COLO668 (cell line): ENCODE results near the gene NRIP3.
A peak's percentile ranks its signal among the peaks of the same experiment; 100 is the strongest.
"Not testable (repeated sequence)": the region's sequence is repeated elsewhere in the genome, so short reads cannot be mapped to it uniquely, and the experiment has no call there.

Source experiments
- DNase-seq: peaks from one replicate; lab custom pipeline; 2025; ENCODE audit not compliant: unreplicated experiment; lab: John Stamatoyannopoulos, UW

Gene NRIP3

DNA sequence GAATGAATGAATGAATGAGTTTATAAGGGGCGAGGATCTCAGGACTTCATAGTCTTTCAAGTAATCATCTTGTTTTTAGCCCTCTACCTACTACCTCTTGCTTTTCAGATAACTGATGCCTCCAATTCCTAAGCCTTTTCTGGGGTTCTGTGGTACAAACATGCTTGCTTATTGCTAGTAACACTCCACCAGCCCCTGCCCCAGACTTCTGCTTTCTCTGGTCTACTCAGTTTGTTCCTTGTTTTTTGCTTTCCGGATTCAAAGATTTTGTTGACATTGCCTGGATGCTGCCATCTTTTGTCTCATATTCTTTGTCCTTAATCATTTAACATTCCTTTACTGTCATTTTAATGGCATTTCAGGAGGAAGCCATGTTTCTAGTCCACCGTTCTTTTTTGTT, 30.7 kb downstream of the NRIP3 start:
- no peak for DNase-seq

DNA sequence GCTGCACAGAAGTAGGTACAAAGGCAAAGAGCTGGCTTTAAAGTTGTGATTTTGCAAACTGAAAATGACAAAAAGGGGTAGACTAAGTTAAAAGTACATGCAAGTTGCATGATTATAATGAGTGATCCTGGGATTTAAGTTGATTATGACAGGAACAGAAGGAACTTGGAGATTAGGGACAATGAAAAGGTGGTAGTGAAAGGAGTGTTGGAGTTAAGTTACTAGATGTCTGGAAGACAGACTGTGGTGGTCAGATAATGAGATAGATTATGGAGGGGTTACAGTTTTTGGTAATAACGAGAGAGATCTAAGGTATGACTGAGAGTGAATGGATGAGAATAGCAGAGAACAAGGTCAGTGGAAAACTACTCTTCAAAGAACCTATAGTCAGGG, 31.9 kb downstream of the NRIP3 start:
- DNase-seq, result no peak

DNA sequence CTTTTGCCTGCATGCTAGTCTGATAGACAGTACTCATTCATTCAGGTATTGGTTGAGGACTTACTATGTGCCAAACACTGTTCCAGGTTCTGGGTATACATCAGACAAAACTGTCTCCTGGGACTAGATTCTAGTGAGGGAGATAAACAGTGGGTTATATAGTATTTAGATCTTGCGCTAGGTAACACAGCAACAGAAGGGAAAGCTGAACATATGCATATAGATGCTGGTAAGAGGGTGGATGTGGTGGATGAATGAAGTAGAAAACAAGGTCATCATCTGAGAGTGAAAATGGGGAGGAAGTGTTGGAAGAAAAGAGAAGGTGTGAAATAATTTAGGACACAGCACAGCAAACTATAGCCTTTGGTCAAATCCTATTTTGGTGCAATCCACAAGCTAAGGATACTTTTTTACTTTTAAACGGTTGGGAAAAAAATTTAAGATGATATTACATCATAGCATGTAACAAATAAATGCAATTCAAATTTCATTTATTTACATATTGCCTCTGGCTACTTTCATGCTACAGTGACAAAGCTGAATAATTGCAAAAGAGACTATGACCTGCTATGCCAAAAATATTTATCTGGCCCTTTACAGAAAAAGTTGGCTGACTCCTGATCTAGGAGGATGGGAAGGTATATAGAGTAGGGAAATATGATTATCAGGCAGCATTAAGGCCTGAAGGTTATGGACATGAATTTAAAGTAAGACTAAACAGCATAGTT, 32.4 kb downstream of the NRIP3 start:
- DNase-seq, result no peak

DNA sequence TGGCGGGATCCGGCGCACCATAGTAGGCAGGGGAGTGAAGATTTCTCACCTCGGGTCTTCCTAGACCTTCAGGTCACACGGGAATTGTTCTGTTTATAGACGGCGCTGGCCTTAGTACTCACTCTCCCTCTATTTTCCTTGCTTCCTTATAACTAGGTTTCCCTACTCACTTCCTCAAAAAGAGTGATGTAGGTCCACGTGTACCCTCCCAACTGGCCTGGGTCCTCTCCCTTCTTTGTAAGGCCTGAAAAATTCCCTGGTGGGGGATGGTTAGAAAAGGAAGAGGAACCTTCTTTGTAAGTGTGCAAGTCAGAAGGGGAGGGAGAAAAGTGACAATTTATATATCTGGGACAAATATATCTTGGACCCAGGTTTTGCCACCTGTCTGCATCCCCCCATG, 36.6 kb downstream of the NRIP3 start:
- no peak for DNase-seq

DNA sequence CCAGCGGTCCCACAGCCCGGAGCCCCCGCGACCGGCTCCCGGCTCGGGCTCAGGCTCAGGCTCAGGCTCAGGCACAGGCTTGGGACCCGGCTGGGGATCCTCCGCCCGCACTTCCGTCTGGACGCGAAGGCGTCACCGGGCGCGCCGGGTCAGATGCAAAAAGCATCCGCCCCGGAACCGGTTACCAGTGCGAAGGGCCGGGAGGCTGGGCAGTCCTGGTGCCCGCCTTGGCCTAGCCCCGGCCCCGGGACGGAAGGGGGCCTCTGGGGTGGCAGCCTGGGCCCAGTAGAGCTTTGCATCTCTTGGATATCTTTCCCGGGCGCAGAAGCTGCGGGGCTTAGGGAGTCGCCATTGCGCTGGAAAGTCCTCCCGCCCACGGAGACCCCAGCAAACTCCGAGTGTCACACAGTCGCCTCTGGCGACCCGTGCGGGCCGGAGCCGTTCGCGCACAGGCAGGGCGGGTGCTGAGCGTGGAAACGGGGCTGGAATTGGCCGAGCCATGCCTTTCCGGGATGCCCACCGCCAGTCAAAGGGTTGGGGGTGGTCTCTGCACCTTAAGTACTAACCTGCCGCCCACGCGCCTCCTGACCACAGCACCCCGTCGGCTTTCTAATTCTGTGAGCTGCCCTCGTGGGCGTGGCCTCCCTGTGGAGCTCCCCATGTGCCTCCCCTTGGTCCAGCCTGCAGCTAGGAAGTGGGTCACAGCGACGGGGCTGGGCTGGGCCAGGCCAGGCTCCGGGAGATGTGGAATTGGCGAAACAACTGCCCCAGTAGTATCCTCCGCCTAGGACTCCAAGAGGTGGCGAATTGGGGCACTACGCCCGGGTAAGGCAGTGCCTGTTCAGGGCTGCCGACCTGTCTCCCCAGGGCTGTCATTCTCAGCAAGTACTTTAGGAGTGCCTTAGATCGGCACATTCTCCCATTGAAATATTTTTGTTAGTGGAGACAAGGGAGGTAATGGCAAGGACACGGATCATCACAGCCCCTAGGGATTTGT, 39.2 kb downstream of the NRIP3 start, which contains the start of gene TMEM9B:
TMEM9B (minus strand) TSS at position 119 of the 997 bp plus-strand sequence. CDS start 129 bp downstream, outside the sequence.
- DNase-seq, result peak; percentile 95

DNA sequence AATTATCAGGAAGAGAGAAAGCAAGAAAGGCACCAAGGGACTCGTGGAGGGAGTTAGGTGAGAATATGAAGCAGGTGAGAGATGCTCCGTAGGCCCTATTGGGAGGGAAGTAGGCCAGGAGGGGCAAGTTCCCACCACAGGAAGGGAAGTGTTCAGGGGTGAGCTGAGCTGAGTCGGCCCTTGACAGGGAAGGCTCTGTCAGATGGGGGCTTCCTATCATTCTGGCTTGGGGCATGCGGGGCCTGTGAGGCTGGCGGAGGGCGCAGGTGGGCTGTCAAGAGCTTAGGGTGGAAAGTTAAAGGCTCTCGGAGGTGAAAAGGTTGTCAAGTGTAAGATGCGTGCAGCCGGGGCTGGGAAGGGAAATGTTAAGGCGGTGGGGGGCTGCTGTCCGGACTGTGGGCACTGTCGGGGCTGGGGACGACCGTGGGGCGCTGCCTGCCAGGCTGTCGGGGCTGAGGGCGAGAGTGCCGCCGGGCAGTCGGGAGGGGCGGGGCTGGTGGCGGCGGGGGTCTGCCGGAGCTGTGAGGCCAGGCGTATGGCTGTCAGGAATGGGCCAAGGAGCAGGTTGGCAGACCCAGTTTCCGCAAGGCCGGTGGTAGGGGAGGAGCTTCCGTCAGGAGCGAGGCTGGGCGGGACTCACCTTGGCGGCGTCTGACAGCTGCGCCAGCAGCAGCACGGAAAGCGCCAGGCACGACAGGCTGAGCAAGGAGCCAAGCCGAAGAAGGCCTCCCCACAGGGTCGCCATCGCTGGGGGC, 40.1 kb downstream of the NRIP3 start:
- peak; percentile 88 for DNase-seq

DNA sequence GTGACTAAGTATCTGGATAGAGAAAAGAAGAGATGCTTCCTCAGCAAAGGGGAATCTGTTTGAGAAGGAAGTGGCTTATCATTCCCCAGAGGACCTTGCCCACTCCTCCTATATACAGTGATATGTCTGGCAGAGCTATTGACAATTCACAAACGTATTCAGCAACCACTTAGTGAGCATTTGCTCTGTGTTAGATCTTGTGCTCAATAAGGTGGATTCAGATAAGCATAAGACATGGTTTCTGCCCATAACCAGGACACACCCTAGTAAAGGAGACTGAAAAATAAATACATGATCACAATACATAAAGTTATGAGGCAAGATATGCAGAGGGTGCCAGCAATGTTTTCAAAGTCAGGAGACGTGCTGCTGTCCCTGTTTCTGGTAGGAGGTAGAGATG, 41.0 kb downstream of the NRIP3 start:
- DNase-seq, result no peak

DNA sequence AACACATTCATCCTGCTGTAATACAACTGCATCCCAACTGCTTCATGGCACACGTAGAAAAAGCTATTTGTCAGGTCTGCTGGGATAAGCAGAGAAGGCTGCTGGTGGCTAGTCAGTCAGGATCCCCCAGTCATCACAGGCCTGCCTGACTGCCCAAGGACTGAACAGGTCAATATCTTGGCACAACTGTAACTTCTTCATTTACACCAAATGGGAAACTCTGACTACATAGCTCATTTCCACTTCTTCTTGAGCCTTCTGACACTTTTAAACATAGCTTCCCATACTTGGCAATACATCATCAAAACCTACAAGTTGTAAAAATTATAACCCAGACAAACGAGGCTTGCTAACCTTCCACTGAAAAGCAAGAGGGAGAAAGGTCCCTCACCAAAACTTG, 42.4 kb downstream of the NRIP3 start:
- DNase-seq, result no peak

DNA sequence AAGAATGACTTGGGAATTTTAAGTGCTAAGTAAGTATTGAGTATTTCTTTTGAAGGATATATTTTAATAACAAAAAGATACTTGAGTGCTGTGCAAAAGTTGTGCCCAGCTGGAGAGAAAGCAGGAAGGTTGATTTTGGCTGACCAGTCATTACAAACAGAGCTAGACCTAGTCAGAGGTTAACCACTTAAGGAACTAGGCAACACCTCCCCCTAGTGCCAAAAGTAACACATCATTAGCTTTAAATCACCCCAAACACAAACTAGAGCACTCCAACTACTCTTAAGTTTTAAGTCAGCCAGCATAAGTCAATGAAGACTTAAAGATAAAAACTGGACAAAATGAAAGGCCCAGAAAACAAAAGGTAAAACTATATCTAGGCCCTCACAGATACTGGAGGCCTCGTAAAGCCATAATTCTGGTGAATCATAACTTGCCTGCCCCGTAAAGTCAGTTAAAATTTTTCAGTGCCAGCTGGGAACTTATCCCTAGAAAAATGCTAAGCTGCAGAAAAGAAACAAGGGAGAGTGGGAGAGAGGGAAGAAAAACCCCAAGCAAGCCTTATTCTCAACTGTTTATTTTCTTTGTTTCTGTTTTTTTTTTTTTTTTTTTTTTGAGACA, 44.1 kb downstream of the NRIP3 start:
- peak; percentile 19 for DNase-seq

DNA sequence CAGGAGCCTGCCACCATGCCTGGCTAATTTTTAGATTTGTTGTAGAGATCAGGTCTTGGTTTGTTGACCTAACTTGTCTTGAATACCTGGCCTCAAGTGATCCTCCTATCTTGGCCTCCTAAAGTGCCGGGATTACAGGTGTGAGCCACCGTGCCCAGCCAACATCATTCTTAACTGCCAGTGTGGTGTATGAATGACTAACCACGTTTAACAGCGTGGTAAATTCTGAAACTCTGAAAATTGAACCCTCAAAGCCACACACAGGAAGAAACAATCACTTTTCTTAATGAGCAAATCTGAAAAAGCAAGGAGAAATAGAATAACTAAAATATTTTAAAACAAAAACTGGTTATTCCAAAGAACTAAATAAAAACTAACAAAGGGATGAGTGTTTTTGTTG, 46.9 kb downstream of the NRIP3 start:
- DNase-seq, result no peak

DNA sequence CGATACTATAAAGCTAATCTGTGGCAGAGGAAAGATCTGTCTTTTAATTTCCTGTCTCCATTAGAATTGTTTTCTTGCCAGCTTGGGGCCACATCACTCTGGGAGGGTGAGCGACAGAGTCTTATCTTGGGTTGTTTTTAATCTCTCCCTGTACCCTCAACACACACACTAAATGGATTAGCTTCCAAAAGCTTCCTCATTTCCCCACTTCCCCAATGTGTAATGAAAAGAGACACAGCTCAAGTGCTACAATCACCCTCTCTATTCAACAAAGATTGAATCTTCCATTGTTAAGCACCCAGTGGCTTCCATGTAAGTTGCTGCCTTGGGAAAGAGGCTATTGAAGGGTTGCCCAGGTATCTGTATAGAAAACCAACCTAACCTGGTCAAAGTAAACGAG, 54.9 kb downstream of the NRIP3 start:
- no peak for DNase-seq

DNA sequence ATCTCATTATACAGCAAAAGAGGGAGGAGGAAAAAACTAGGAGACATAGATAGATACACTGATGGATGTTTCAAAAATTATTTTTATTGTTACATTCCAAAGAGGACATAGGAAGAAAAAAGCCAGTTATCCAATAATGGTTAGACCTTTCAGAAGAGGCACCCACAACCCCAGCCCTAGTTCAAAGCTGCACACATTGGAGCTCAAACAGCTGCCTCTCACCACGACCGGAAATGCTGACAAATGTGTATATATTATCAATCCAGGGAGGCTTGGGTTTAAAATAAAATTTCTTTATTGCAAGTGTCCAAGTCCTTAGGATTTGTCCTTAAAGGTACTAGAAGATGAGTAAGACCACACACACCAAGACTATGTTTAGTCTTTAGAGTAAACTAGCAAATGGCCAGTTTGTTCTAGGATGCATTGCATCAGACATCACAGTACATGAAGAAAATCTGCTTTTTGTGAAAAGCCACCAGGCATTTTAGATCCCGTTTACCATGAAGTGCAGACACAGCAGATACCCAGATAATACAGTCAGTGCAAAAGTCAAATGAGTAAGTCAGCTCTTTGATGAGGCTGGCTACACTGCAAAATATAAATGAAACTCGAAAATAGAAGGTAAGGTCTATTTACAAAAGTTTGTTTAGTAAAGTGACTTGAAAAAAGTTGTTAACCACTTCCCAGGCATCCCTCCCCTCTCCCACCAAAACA, 56.4 kb downstream of the NRIP3 start:
- DNase-seq, result no peak

DNA sequence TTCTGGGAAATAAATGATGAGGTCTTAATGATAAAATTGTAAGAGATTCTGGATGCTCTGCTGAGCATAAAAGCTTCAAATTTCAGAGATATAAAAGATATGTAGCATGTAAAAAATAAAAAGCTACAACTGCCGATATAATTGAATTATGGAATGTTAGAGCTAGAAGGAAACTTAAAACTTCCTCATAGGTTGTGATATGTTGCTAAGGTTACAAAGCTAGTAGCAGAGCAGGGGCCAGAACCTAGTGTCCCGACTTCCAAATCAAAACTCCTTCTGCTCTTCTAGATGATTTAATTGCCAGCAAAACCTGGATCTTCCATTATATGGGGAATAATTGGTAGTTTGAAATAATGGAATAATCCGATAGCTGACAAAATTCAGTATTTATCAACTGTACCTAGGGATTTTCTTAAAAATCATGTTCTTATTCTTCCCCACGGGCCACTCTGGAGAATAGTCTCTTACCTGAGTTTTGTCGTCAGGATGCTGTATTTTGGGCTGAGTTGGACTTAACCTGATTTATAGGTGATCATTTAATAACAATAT, 61.2 kb downstream of the NRIP3 start, which contains the start of gene ASCL3:
ASCL3 (minus strand) TSS at position 499 of the 549 bp plus-strand sequence. CDS start 4,855 bp downstream, outside the sequence.
- DNase-seq, result no peak

DNA sequence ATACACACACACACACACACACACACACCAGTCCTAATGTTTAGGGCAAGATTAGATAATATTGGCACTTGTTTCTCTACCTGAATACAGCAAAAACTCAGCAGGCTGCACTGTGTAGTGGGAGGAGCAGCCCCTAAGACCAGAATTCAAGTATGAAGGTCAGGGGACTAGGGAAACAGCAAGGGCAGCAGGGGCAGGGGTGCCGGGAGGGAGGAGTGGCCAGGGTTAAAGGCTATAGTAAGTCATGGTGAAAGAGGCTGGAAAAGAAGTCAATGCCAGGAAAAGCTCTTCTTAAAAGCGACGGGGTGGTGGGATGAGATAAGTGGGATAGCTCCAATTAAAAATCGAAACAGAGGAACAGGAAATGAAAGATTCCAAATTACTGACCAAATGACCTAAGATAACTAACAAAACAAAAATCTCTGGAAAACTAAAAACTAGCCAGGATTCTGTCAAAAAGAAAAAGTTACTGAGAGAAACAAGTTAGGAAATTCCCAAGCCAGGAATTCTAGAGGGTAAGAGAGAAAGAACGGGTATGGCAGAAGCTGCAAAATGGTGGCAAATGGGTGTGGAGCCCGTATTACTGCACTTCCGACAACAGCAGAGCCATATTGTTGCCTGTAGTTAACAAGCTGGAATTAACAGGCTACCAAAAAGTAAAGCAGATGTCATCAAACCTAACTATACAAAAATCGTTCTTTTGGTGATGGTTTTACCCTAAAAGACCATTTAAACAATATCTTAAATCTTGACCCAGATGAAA, 62.3 kb downstream of the NRIP3 start:
- DNase-seq, result no peak

DNA sequence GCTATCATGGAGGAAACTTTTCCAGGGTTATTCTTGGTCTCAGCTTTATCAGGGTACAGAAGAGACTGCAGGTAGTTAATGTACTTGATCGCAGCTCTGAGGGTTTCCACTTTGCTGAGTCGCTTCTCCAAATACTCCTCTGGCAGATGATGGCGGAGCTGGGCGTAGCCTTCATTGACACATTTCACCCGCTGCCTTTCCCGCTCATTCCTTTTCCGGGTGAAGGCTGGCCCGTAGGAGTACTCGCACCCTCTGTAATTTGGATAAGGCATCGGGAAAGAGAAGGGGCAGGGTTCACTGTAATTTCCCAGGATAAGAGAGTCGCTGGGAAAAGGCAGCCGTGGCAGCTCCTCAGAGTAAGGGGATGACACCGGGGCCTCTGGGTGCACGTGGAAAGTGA, 66.1 kb downstream of the NRIP3 start:
- no peak for DNase-seq

DNA sequence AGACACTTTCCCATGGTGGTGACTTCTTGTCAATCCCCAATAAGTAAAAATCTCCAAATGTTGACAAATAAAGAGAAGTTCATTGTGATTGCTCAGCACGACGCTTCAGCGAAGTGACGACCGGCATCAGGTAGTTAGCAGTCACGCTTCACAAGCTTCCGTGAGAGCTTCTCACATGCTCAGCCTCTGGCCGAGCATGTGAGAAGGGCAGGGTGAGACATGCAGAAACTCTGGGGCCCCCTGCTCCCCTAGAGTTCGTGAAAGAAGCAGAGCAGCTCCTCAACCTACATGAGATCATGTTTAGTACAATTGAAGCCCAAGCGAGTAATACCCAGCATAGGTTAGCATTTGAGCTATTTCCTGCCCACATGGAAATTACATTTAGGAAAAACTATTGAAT, 66.6 kb downstream of the NRIP3 start:
- no peak for DNase-seq

DNA sequence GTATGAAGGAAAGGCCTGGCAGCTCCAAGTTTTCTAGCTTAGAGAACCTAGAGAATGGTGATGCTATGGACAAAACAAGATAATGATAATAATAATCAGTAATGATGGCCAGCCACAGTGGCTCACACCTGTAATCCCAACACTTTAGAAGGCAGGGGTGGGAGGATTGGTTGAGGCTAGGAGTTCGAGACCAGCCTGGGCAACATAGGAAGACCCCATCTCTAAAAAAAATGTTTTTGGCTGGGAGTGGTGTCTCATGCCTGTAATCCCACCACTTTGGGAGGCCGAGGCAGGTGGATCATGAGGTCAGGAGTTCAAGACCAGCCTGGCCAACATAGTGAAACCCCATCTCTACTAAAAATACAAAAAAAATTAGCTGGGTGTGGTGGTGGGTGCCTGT, 68.0 kb downstream of the NRIP3 start:
- DNase-seq, result not testable (repeated sequence)

DNA sequence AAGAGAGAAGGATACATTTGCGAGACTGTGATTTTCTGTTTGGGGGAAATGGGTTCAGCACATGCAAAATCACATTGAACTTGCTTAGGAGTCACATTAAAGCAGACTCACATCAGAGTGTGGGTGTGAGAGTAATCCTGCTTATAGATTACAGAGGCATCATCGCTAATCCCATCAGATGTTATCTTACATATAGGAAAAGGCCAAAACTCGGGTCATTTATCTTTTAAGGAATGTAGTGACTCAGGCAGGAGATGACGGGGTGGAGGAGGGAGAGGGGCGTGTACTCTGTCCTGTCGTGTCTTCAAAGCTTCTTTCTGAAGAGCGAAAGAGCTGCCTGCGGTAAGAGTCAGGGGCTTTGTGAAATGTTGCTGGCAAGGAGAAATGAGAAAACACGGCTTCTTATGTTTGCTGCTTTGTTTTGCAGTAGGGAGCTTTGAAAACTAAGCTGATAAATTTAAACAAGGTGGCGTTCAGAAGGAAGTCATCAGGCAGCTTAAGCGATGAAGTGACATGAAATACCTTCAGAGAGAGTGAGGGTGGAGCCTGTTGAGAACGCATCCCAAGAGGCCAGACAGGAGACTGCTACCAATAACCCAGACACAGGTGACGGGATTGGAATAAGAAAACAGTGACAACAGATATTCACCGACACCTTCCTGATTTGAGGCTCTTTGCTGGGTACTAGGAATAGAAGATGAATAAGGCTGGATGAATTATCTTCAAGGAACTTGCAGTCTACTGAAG, 68.9 kb downstream of the NRIP3 start:
- DNase-seq, result no peak
